ENCODE measurements around the gene TRPV4.

The TRPV4 gene

DNA sequence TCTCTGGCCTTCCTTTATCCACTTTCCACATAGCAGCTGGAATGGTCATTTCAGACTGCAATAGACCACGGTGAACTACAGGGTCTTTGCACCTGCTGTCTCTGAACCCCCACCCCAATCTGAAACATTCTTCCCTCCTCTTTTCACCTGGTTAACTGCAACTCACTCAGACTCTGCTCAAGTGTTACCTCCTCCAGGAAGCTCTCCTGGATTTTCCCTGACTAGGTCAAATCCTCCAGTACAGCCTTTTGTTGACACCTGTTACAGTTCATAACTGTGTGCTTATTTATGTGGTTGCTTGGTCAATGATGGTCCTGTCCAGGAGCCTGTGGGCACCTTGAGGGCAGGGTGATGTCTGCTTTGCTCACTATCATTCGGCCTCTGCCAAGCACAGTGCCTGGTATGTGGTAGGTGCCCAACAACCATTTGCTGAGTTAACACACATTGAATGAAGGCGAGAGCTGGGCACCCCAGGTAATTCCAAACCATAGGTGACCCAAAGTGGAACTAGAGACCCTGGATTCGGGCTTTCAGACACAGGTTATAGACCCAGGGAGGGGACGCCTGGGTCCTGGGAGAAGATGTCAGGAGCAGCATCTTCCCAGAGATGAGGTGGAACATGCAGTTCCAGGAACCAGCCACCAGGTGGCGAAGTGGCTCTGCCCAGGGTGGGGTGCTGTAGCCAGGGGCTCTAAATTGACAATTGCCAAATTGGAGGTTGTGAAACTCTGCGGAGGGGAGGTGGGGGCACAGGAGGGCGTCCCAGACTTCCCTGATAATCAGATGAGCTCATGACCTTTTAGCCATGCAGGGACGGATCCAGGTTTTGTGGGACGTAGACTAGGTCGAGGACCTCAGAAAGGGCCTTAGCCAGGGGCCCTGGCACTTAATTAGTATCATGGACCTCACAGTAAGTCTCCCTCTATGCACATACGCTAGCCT is 28.1 kb downstream of the TRPV4 start:
- DNase-seq: peak; percentile 66 to 73

DNA sequence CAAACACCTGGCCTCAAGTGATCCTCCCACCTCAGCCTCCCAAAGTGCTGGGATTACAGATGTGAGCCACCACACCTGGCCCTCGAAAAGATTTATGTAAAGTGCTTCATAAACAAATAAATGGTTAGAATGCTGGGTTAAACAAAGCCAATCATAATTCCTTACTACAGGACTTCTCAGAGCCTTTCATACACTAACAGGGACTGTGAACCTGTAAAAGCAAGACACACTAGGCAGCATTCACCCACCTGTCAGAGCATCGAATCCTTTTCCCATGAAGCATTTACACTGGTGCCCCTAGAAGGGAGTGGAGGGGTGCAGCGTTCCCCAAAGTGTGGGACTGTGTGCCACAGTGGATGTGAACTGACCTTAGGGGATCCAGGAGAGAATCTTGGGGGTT is 29.5 kb downstream of the TRPV4 start:
- DNase-seq: no peak

DNA sequence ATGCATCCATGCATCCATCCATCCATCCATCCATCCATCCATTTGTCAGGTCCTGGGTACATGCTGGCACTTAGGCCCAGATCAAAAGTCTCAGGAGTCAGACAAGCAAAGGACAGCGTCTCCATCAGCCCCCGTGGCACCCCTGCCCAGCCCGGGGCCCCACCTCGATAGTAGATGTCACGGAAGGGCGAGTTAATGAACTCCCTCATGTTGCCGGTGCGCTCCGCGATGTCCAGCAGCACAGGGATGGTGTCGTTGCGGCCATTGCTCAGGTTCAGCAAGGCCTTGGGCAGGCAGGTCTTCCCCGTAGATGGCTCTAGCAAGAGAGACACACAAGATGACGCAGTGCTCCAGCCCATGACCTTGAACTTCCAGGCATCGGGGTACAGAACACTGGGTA is 30.4 kb downstream of the TRPV4 start:
- DNase-seq: no peak

DNA sequence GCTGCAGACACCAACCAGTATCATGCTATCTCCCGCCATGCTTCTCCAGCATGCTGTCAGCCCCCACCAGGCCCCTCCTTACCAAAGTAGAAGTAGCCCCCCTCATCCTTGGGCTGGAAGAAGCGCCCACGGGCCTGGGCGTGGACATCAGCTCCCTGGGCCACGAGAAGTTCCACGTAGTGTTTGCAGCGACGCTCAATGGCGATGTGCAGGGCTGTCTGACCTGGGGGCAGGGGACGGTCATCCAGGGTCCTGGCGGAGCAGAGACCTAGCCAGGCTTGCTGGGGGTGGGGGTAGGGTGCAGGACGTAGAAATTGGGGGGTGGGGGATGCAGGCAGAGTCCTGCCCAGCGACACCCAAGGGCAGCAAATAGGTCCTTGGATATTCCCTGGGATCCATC is 32.7 kb downstream of the TRPV4 start:
- DNase-seq: no peak

DNA sequence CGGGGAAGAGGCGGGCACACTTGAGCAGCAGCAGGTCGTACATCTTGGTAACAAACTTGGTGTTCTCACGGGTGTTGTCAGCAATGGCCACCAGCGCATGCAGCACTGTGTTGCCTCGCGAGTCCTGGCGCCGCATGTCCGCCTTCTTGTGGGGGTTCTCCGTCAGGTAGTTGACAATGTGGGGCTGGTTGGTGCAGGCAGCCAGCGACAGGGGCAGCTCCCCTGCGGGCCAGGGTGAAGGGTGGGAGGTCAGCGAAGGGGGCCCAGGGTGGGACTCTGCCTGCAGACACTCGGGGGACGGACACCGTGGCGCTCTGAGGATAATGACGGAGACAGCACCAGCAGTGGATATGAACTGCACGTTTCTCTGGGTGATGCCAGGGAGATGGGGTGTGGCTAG is 34.5 kb downstream of the TRPV4 start:
- DNase-seq: no peak

DNA sequence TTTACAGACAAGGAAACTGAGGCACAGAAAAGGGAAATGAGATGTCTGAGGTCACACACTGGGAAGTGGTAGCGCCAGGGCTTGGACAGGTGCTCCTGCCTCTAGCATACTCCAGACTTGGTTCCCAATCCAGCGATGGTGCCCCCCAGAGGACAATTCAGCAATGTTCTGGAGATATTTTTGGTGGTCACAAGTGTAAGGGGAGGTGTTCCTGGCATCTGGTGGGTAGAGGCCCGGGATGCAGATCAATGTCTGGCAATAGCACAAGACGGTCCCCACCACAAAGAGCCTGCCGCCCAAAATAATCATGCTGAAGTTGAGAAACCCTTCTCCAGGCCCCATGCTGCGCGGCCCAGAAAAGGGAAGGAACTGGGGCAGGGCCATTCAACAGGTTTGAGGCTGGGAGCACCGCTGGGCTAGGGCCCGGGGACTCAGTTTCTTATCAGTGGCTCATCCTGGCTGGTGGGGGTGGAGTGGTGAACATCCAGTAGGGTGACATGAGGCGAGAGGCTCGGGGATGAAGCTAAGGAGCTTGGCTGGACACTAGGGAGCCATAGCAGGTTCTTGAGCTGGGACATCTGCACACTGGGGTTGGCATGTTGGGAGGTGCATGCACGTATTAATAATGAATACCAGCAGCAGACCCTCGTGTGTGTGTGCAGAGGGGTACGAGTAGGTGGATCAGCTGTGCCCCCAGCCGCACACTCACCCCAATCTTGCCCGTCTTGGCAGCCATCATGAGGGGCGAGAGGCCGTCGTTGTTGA is 35.1 kb downstream of the TRPV4 start:
- DNase-seq: no peak

DNA sequence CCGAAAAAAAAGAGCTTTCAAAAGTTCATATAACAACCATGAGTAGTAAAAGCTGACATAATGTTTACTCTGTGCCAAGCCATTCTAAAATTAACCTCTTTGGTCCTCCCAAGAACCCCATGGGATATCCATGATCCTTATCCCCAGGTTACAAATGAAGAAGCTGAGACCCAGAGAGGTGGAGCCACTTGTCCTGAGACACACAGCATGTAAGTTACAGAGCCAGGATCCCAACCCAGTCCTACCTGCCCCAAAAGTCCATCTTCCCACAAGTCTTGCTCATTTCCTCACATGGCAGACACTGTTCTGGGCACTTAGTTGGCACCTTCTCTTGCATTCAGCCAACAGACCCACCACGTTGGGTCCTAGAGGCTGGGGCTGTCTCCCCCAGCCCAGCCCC is 37.1 kb downstream of the TRPV4 start:
- no peak for DNase-seq

DNA sequence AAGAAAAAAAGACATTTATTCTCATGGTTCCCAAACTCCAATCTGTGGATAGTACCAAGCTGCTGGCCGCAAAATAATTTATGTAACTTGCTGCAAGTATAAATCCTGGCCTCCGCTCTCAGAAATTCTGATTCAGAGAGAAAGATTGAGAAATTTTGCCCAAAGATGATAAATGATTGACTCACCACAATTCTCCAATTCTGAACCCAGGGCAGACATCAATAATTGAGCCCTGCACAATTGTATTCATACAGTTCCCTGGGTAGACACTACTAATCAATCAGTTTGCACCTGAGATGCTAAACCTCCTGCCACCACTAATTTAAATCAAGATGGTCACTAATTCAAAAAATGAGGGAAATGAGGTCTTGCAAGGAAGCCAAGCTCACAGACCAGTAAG is 38.2 kb downstream of the TRPV4 start:
- no peak for DNase-seq

DNA sequence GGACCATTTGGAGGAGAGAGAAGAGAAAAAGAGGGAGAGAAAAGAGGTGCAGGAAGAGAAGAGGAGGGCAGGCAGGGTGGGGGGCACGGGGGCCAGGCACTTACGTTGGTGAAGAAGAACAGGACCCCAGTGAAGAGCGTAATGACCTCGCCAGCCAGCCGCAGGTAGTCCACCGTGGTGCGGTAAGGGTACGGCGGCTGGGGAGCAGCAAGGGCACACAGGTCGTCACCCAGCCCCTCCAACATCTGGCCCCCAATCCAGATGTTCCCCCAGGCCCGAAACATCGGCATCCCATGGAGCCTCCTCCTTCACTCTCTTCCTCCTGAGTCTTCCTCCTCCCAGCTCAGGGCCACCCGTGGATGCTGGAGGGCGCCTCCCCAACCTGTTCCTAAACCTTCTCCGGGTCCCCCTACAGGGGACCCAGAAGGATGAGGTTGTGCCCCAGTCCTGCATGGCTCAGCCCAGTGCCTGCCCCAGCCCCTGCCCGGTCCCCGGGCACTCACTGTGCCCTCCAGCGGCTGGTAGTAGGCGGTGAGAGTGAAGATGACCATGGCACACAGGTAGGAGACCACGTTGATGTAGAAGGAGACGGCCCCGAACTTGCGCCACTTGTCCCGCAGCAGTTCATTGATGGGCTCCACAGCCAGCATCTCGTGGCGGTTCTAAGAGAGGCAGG is 39.2 kb downstream of the TRPV4 start:
- DNase-seq: no peak

DNA sequence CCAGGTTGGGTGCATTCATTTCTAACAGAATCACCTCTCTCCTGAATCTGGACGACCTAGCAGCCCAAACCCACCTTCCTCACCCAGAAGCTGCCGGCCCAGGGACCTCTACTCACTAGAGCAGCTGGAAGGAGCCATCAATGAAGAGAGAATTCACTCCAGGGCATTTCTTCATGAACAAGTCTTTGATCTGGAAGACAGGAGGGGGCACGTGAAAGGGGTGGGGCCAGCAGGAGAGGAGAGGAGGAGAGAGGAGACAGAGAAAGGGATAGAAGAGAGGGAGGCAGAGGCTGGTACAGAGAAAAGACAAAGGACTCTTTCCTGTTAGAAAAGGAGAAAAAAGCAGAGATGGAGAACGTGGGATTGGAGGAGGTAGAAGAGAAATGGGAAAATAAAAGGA is 39.8 kb downstream of the TRPV4 start:
- DNase-seq: no peak

DNA sequence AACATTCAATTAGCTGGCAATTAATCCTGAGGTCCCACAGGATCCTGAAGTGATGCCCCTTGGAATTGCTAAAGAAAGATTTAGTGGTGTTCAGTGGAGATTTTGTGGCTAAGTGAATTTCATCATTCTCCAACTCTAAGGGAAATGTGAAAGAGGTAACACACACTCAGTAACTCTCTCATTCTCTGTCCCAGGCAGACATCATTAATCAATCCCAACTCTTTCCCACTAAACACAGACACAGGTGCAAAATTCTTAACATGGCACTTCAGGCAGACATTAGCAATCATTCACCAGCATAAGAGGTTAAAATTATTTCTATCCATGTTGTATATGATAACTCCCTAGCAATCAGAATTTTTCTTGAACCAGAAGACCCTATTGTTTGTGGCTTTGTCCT is 40.2 kb downstream of the TRPV4 start:
- no peak for DNase-seq

DNA sequence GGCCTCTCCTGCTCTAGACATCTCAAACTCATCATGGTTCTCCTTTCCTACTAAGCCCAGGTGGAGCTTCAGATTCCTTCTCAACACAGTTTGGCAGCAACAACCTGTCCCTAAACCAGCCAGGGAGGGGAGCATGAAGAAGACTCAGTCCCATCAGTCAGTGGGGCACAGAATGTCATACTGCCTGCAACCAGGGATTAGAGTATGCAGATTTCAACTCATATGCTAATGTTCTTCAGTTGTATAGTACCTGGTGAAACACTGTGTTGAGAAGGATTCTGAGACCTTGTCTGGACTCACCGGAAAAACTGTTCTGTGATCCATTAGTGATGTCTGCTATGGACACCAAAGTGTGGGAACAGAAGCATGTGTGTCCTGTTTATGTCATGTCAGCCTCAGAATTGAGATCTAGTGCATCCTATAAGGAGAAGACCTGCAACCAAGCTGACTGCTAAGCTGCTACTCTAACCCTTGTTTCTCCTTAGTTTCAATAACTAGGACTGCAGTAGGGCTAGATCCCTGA is 43.6 kb downstream of the TRPV4 start:
- no peak for DNase-seq

DNA sequence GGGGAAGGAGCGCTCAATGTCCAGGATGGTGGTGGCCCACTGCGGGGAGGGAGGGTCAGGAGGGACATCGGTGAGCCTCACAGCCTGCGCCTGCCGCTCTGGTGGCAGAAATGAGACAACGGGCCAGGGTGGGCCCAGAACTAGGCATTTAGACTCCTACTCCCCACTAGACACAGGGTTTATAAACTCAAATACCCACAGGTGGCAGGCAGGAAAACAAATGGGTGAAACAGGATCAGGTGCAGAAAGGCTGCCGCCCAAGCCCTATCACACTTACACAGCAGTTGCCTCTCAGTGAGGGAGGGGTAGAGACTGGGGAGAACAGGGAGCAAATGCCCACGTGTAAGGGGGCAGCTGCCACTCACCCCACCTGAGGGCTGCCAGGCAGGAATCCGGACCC is 46.4 kb downstream of the TRPV4 start:
- no peak for DNase-seq

DNA sequence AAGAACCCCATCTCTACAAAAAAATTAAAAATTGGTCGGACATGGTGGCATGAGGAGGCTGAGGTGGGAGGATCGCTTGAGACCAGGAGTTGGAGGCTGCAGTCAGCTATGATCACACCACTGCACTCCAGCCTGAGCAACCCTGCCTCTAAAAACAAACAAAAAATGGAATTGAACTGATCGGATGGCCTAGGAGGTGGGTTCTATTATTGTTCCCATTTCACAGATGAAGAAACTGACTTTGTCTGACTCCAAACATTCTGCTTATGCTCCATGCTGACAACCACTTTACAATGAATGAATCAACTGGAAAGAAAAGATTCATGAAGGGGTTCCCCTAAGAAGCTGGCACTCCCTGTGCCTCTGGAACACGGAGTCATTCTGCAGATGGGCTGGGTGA is 47.3 kb downstream of the TRPV4 start:
- no peak for DNase-seq

DNA sequence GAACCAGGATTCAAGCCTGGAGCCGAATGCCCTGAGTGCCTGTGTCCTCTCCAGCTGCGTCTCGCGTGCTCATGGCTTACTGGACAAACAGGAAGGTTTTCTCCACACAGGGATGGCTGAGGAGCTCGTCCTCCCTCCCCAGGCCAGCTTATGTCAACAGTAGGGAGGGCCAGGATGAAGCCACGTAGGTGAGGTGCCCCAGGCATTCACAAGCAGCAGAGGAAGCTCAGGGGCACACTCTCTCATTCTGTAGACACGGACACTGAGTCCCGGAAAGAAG is 49.3 kb downstream of the TRPV4 start:
- DNase-seq: no peak

DNA sequence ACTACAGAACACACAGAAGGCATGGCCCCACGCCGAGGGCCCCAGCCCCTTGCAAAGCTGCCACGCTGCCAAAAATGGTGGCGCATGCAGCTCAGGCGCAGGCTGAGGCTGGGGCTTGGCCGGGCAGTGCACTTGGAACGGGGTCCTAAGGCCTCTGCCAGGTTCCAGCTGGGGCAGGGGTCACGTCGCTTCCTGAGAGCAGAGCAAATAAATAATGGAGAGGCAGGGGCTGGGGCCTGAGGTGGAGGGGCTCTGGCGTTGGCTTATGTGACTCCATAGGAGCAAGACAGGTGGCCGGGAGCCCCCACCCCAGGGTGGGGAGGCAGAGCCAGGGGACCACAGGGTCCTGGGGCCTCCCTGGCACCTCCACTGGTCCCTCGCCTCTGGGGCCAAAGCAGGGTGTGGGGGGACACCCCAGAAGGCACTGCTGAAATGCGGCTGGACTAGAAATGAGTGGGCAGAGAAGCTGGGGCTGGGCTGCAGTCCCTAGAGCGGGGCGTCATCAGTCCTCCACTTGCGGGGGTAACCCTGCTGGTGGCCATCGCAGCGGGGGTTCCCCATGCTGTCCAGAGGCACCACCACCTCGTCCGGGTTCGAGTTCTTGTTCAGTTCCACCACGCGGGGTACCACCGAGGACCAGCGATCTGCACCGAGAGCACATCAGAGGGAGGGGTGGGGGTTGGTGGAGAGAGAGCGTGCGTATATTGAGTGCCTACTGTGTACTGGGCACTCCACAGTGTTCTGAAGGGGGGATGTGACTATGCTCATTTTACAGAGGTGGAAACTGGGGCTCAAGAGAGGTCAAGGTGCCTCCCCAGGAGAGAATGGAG is 49.8 kb downstream of the TRPV4 start:
- no peak for DNase-seq

DNA sequence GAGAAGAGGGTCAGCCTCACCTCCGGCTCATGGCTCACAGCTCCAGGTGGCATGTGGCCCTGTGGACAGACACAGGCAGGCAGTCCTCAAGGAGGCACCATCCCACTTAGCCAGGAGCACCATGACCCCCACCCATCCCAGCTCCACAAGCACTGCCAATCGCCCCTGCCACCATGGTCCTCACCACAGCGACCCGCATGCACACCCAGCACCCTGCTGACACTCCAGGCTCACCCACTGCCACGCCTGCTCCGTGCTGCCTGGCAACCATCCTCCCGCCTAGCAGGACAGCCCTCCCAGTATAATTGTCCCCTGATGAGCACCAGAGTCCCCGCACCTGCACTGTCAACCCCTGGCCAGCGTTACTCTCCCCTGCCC is 50.9 kb downstream of the TRPV4 start:
- DNase-seq: no peak

DNA sequence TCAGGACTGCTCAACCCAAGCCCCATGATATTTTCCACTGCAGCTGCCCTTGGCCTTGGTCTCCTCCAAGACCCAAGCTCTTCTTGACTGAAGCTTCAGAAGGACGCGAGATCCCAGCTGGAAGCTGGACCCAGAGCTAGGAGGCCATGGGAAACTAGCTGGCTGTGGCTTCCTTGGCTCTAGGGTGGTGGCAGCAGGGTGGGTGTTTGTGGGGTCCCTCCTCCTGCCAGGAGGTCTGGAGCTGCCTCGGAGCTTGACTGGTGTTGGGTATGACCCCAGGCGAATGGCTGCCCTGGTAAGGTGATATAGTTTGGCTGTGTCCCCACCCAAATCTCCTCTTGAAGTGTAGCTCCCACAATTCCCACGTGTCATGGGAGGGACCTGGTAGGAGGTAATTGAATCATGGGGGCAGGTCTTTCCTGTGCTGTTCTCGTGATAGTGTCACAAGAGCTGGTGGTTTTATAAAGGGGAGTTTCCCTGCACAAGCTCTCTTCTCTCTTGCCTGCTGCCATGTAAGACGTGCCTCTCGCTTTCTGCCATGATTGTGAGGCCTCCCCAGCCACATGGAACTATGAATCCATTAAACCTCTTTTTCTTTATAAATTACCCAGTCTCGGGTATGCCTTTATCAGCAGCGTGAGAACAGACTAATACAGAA is 51.4 kb downstream of the TRPV4 start:
- DNase-seq: no peak

DNA sequence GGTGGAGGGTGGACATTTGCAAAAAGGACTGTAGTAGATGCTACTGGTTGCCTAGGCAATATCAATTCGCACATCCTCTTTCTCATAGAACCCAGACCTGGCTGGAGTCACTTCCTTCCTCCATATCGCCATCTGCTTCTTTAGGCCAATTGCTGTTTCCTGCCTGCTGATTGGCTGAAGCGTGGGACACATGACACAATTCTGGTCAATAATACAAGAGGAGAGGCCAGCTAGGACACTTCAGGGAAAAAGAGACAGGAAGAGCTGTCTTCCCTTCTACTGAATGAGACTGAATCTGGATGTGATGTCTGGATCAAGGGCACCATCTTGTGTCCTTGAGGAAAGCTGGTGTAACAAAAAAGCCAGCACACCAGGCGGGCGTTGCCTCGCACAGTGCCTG is 53.8 kb downstream of the TRPV4 start:
- no peak for DNase-seq

DNA sequence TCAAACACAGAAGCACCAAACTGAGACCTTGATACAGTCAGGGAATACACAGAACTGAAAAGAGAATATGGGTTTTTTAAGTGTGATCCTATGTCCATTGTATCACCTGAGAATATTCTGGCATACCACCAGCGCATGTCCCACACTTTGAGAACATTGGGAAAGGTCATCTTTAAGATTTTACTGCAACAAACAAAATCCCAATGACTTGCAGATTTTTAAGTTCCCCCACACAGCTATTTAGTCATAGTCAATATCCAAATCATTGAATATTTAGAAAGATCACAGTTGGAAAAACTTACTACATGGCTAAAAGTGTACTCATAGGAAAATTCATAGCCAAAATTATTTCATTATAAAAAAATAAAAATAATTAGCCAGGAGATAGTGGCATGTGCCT is 54.5 kb downstream of the TRPV4 start:
- DNase-seq: no peak

DNA sequence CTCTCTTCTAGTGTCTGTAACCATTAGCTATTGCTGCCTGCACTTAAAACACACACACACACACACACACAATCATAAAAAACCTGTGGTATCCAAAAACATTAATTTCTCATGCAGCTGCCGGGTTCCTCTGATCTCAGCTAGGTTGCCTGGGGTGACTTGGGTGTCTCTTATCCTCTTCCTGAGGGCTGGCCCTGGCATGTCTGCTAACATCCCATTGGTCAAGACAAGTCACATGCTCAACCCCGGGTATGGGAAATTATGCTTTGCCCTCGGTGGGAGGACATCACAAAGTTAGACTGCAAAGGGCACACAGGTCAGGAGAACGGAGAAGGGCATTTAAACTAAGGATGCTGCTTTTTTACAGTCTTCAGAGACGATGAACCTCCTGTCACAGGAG is 55.7 kb downstream of the TRPV4 start:
- peak; percentile 37 to 51 for DNase-seq

DNA sequence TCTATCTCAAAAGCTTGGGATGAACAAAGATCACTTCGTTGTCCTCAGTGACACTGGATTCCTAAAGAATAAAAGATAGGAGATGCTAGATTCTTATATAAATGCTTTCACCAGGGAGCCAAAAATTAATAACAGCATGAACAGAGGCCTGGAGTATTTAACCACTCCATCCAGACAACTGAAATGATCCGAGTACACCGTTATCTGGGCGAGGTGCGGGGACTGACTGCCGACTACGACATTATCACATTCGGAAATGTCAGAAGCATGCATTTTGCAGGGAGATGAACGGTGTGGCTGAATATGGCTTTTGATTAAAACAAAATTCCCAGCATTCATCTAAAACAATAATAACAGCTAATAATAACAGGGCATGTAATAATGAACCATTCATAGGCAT is 56.6 kb downstream of the TRPV4 start:
- no peak for DNase-seq

Measured in CD4-positive, alpha-beta T cell treated with Interleukin-4 for 1 hour (primary cell).